Bronchial epithelial cell (primary cell): Measurements from ENCODE around the gene ELK4. TPM values are rescaled to one million over a fixed set of nuclear protein-coding genes. Genes with fewer than 3 reads are reported as not detected.

ENCODE experiments used
- DNase-seq: peaks from one replicate; pipeline ENCODE4 v3.0.0-alpha.2; 2010; ENCODE audit warnings: low read depth
- FAIRE-seq: peaks from 2 replicates; lab custom pipeline; 2011; peaks lifted over from hg19 to GRCh38; lab: Jason Lieb, UNC
- H3K27me3 ChIP-seq: 2 replicates; pipeline ENCODE4 v1.5.1; 2011; ENCODE audit warnings: low read length; ENCODE audit not compliant: control insufficient read depth, insufficient read depth
- H3K36me3 ChIP-seq: 2 replicates; pipeline ENCODE4 v1.5.1; 2011; ENCODE audit warnings: low read length; ENCODE audit not compliant: control insufficient read depth, insufficient read depth
- H3K4me3 ChIP-seq: 2 replicates; pipeline ENCODE4 v1.5.1; 2011; ENCODE audit warnings: mild to moderate bottlenecking, low read depth, low read length, control low read depth
- CTCF ChIP-seq: IDR thresholded peaks from 2 replicates; pipeline ENCODE4 v1.5.1; 2011; ENCODE audit warnings: mild to moderate bottlenecking, moderate library complexity, low read length, control low read depth, inconsistent platforms; ENCODE audit not compliant: insufficient read depth, severe bottlenecking
- total RNA-seq: library from RNA; depleted of rRNA; stranded (reverse); fragments of >200 nt; gene quantifications from 2 replicates; pipeline ENCODE4 v1.2.1, GENCODE V29; 2014

Gene ELK4
- total RNA-seq, 1 donor from 2014 or later, result 10.8 TPM

GRCh38 chr1:205629751-205630150 lies 2.1 kb downstream of the ELK4 start:
- DNase-seq (no peak), FAIRE-seq (no peak)
- Histone ChIP-seq H3K36me3 (no peaks in the 10 kb centered on the region), H3K4me3 (no peak overlapping the region), H3K27me3 (no peaks in the 10 kb centered on the region)
- TF ChIP-seq CTCF, result no peak

- H3K4me3 ChIP-seq, result no peak overlapping the region
- DNase-seq (no peak), FAIRE-seq (no peak)
- no peaks in the 10 kb centered on the region for H3K27me3 ChIP-seq
- H3K36me3 ChIP-seq, result peaks cover 2% of the 10 kb centered on the region
- TF ChIP-seq CTCF, result no peak
Measured at GRCh38 chr1:205627956-205628355, 3.9 kb downstream of the ELK4 start.

- no peak for DNase-seq
- FAIRE-seq, result no peak
- no peak for TF ChIP-seq CTCF
- Histone ChIP-seq H3K27me3 (no peaks in the 10 kb centered on the region), H3K4me3 (no peak overlapping the region), H3K36me3 (peaks cover 5% of the 10 kb centered on the region)
Measured at GRCh38 chr1:205626216-205626615, 5.6 kb downstream of the ELK4 start.

- H3K27me3 ChIP-seq, result no peaks in the 10 kb centered on the region
- peaks cover 9% of the 10 kb centered on the region for H3K36me3 ChIP-seq
- TF ChIP-seq CTCF, result no peak
- DNase-seq, result no peak
- no peak overlapping the region for H3K4me3 ChIP-seq
- no peak for FAIRE-seq
Measured at GRCh38 chr1:205623646-205624045, 8.2 kb downstream of the ELK4 start.

- DNase-seq, result no peak
- Histone ChIP-seq H3K27me3 (no peaks in the 10 kb centered on the region), H3K4me3 (no peak overlapping the region), H3K36me3 (peaks cover 9% of the 10 kb centered on the region)
- TF ChIP-seq CTCF, result no peak
- FAIRE-seq, result no peak
Measured at GRCh38 chr1:205620269-205620668, 11.5 kb downstream of the ELK4 start.

GRCh38 chr1:205619376-205619775 lies 12.4 kb downstream of the ELK4 start:
- no peak for DNase-seq
- Histone ChIP-seq H3K27me3 (no peaks in the 10 kb centered on the region), H3K4me3 (no peak overlapping the region), H3K36me3 (peaks cover 9% of the 10 kb centered on the region)
- no peak for FAIRE-seq
- no peak for TF ChIP-seq CTCF
